Measurements from ENCODE around the gene ZNF629.

ZNF629 gene

GRCh38 chr16:30766206-30766932 is 20.6 kb downstream of the ZNF629 start:
- no peak for DNase-seq

- DNase-seq: no peak
Measured at GRCh38 chr16:30764816-30765465, 22.1 kb downstream of the ZNF629 start.

- no peak for DNase-seq
Measured at GRCh38 chr16:30764086-30764485, 22.9 kb downstream of the ZNF629 start.

DNA sequence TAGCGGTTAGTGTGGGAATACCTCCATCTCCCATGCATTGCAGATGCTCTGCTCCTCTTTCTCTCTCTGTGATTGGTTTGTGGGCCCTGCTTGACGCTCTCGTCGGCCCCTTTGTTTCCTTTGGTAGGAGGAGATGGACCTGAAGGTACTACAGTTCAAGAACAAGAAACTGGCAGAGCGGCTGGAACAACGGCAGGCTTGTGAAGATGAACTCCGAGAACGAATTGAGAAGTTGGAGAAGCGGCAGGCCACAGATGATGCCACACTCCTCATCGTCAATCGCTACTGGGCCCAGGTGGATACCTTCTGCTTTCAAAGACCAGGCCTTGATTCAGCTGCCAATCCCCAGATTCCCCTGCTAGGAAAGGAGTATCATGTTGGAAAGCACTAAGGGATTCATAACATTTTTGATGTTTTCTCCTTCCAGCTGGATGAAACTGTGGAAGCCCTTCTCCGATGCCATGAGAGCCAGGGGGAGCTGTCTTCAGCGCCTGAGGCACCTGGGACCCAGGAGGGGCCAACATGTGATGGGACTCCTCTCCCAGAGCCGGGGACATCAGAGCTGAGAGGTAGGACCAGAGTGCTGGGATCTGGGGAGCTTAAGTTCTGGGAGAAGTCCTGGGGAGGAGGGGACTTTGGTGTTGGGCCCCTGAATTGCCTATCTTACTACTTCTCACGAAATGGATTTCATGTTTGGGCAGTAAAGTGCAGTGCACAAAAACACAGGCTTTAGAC is 23.8 kb downstream of the ZNF629 start:
- DNase-seq: no peak

GRCh38 chr16:30761928-30762902 is 24.8 kb downstream of the ZNF629 start, which contains the start of the genes CFAP119 and RNF40:
TSS of gene CFAP119 (minus strand) at chr16:30762062. CDS start at chr16:30761748, 314 bp downstream.
TSS of gene RNF40 (plus strand) at chr16:30762322. CDS start at chr16:30762546, 224 bp downstream.
- peak; percentile 93 for DNase-seq

- DNase-seq: no peak
Measured at GRCh38 chr16:30761427-30761927, 25.5 kb downstream of the ZNF629 start.

- no peak for DNase-seq
Measured at GRCh38 chr16:30760577-30761426, 26.2 kb downstream of the ZNF629 start.

DNA sequence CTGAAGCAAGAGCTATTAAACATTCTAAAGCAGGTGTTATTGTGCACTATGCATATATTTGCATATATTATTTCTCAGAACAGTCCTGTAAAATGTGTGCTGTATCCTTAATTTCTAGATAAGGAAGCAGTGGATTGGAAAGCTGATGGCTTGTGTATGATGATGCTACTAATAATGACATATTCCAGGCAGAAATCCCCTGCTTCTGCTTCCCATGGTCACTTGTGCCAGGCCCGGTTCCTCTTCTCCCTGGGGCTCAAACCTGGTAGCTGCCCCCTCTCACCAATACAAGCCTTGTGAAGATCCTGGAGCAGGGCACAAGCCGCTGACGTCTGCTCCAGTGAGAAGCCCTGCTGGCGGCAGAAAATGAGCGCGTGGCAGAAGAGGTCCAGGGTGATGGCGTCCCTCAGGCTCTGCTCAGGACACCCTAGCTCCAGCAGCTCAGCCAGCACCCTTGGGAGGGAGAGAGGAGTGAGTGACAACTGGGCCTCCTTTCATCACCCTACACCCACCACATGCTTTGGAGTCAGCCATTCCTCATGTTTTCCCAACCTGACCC is 26.9 kb downstream of the ZNF629 start:
- DNase-seq: no peak

DNA sequence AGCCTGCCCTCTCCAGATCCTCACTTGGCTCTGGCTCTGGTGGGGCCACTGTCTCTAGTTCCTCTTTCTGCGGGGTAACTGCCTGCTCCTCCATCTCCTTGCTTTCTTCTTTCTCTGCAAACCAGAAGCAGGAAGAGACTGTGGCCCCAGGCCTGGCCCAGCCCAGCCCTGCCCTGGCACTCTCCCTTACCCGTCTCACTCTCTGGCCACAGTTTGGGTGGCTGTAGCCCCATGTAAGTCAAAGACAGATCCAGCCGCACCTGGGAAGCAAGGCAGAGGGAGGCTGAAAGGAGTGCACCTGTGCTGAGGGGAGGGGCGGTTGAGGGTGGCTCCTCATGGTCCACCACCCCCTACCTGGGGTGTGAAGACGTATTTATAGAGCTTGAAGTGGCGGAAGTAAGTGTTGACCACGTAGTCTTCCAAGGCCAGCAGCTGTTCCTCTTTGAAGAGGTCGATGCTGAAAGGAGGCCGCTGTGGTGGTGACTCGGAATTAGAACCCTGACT is 28.0 kb downstream of the ZNF629 start:
- DNase-seq: no peak

DNA sequence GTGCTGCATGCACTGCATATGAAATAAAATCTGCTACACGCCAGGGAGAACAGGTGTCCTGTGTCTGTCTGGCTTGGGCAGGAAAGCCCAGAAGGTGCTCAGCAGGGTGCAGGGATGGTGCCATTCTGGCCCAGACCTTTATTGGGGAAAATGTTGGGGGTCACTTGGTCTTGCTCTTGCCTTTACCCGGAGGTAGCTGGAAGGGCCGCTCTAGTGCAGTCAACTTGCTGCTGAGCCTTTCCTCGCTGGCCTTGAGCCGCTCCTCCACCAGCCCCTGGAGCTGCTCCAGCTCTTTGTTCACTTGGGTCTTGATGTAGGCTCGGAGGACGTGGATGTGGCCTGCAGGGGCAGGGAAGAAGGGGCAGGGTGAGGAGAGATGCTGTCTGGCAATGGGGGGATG is 29.7 kb downstream of the ZNF629 start:
- DNase-seq: no peak

DNA sequence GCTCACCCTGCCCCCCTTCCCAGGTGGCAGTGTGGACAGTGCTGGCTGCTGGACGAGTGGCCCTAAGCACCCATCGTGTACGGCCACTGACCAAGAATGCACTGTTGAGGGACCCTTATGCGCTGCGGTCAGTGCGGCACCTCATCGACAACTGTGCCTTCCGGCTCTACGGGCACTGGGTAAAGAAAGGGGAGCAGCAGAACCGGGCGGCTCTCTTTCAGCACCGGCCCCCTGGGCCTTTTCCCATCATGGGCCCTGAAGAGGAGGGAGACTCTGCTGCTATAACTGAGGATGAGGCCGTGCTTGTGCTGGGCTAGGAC is 30.3 kb downstream of the ZNF629 start:
- DNase-seq: no peak

DNA sequence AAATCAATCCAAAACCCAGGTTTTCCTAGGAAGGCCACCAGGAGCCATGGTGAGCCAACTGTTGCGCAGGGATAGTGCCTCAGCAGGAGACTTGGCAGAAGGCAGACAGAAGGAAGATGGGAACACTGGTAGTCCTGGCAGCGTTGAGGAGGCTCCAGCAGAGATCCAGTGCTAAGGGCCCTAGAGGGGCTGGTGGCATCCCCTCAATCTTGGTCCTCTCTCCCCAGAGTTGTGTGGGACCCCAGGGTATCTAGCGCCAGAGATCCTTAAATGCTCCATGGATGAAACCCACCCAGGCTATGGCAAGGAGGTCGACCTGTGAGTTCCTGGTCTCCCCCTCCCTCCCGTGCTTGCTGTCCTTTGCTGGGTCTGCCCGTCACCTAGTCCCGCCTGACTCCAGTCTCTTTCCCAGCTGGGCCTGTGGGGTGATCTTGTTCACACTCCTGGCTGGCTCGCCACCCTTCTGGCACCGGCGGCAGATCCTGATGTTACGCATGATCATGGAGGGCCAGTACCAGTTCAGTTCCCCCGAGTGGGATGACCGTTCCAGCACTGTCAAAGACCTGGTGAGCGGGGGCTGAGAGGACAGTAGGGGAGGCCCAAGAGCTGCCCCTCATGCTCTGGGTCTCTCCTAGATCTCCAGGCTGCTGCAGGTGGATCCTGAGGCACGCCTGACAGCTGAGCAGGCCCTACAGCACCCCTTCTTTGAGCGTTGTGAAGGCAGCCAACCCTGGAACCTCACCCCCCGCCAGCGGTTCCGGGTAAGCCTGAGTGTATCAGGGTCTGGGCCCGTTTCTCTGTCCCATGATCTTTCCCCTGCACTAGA is 30.8 kb downstream of the ZNF629 start:
- no peak for DNase-seq

- no peak for DNase-seq
Measured at GRCh38 chr16:30753596-30753995, 33.4 kb downstream of the ZNF629 start.

DNA sequence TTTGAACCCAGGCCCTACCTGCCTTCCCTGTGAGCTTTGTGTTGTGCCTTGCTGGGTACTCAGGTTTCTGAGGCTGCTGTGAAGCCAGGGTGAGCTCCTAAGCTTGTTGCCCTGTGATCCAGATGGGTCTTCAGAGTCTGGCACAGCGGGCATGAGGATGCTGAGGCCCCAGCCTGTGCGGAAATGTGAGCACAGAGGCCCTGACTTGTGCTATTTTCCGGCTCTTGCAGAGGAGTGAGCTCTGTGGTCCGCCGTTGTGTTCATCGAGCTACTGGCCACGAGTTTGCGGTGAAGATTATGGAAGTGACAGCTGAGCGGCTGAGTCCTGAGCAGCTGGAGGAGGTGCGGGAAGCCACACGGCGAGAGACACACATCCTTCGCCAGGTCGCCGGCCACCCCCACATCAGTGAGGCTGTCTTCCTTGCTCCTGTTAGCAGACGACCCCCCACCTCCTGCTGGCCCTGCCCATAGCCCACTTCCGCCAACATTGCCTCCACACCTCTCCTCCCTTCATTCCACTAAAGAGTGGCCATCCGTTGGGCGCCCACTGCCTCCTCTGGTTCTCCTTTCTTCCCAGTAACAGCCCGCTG is 36.0 kb downstream of the ZNF629 start:
- no peak for DNase-seq

GRCh38 chr16:30750201-30750600 is 36.8 kb downstream of the ZNF629 start:
- no peak for DNase-seq

- DNase-seq: no peak
Measured at GRCh38 chr16:30748634-30749445, 38.2 kb downstream of the ZNF629 start.

GRCh38 chr16:30747799-30748633 is 39.0 kb downstream of the ZNF629 start, which contains the start of gene PHKG2:
TSS of gene PHKG2 (plus strand) at chr16:30748425. CDS start at chr16:30748821, 396 bp downstream.
- peak; percentile 95 for DNase-seq

DNA sequence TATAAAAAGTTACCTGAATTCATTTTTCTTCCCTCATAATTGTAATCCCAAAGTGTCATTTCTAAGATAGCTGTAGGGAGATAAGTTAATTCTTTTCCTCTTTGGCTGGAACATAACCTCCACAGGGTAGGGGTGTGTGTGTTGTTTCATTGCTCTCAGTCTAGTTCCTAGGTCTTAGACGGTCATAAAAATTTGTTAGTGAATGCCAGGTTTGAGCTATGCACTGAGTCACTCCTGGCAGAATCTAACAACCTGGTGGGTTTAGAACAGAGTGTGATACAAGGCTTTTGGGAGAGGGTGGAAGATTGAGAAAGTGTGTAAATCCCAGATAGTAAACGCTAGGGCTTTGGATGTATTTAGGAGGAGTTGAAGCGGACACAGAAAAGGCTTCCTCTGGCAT is 39.7 kb downstream of the ZNF629 start:
- no peak for DNase-seq

All from NCI-H446 treated with DMSO at 0.1 percent for 48 hours (cell line).